Stimulated activated CD4-positive, alpha-beta T cell treated with anti-CD3 and anti-CD28 coated beads, Interleukin-15, amount 100 ng/mL, for 48 hours (primary cell): ENCODE data around the gene CRYBG2.

Source experiments
- DNase-seq, 2 donors: peaks; one replicate each; pipeline ENCODE4 v3.0.0-alpha.2; 2020; ENCODE audit warnings: low read depth in 2 of 2

Gene CRYBG2

GRCh38 chr1:26281091-26281958 is 72.6 kb downstream of the CRYBG2 start:
- DNase-seq, result no peak

GRCh38 chr1:26280333-26281042 is 73.4 kb downstream of the CRYBG2 start:
- no peak for DNase-seq

GRCh38 chr1:26279456-26280332 is 74.2 kb downstream of the CRYBG2 start, which contains the start of gene SH3BGRL3:
Gene SH3BGRL3, plus strand, starts transcription at chr1:26280086. Its CDS starts 70 bp downstream, at chr1:26280156.
- DNase-seq, result peak; percentile 71 to 81

GRCh38 chr1:26278724-26279455 is 75.0 kb downstream of the CRYBG2 start:
- DNase-seq, result no peak

- DNase-seq, result no peak
Observed at GRCh38 chr1:26278303-26278702, 75.6 kb downstream of the CRYBG2 start.

- no peak for DNase-seq
Observed at GRCh38 chr1:26277719-26278118, 76.2 kb downstream of the CRYBG2 start.

GRCh38 chr1:26277261-26277661 is 76.7 kb downstream of the CRYBG2 start:
- no peak for DNase-seq

- DNase-seq, result no peak
Observed at GRCh38 chr1:26276432-26276838, 77.5 kb downstream of the CRYBG2 start.

GRCh38 chr1:26275580-26276431 is 78.1 kb downstream of the CRYBG2 start:
- peak; percentile 61 to 80 for DNase-seq

GRCh38 chr1:26274801-26275425 is 79.0 kb downstream of the CRYBG2 start:
- no peak for DNase-seq
